GM12878 (cell line): ENCODE results near the gene SEMA4F. TPM values are rescaled to one million over a fixed set of nuclear protein-coding genes. Genes with fewer than 3 reads are reported as not detected.

Source experiments
- ATF7 ChIP-seq: fragments of 450-650 bp; IDR thresholded peaks from 2 replicates; pipeline ENCODE4 v1.6.1; 2016; ENCODE audit warnings: low read depth, mild to moderate bottlenecking
- BCLAF1 ChIP-seq: fragments of 450-650 bp; IDR thresholded peaks from 2 replicates; pipeline ENCODE4 v1.6.1; 2017; ENCODE audit warnings: antibody characterized with exemption, mild to moderate bottlenecking, moderate library complexity
- CHD4 ChIP-seq: fragments of 200-600 bp; sonication (generic); IDR thresholded peaks from 2 replicates; pipeline ENCODE4 v1.6.1; 2016; ENCODE audit warnings: mild to moderate bottlenecking
- DPF2 ChIP-seq: fragments of 450-650 bp; IDR thresholded peaks from 2 replicates; pipeline ENCODE4 v1.6.1; 2017; ENCODE audit warnings: mild to moderate bottlenecking
- FOXK2 ChIP-seq: fragments of 450-650 bp; IDR thresholded peaks from 2 replicates; pipeline ENCODE4 v1.6.1; 2017; ENCODE audit warnings: mild to moderate bottlenecking, moderate library complexity
- GATAD2B ChIP-seq: fragments of 450-650 bp; conservative IDR thresholded peaks from 2 replicates; pipeline ENCODE4 v1.6.1; 2017; ENCODE audit warnings: low read depth, mild to moderate bottlenecking, moderate library complexity
- MXI1 ChIP-seq: fragments of 150-350 bp; IDR thresholded peaks from 2 replicates; pipeline ENCODE4 v1.6.1; 2011; ENCODE audit warnings: low read depth, mild to moderate bottlenecking, inconsistent platforms, low read length, improper control_type of control experiment
- NKRF ChIP-seq: fragments of 450-650 bp; conservative IDR thresholded peaks from 2 replicates; pipeline ENCODE4 v1.6.1; 2017; ENCODE audit warnings: mild to moderate bottlenecking, moderate library complexity
- PKNOX1 ChIP-seq: fragments of 450-650 bp; IDR thresholded peaks from 2 replicates; pipeline ENCODE4 v1.6.1; 2016; ENCODE audit warnings: mild to moderate bottlenecking
- RCOR1 ChIP-seq: conservative IDR thresholded peaks from 2 replicates; pipeline ENCODE4 v1.6.1; 2012; ENCODE audit warnings: low read depth, low read length, improper control_type of control experiment
- SPI1 ChIP-seq: IDR thresholded peaks from 2 replicates; pipeline ENCODE4 v1.6.1; 2011; ENCODE audit warnings: low read depth, mild to moderate bottlenecking, low read length, moderate library complexity, borderline replicate concordance; ENCODE audit not compliant: insufficient read depth
- ZNF592 ChIP-seq: fragments of 450-650 bp; IDR thresholded peaks from 2 replicates; pipeline ENCODE4 v1.6.1; 2017; ENCODE audit warnings: mild to moderate bottlenecking, moderate library complexity
- ZNF687 ChIP-seq: fragments of 450-650 bp; IDR thresholded peaks from 2 replicates; pipeline ENCODE4 v1.6.1; 2017; ENCODE audit warnings: mild to moderate bottlenecking, moderate library complexity
- ZZZ3 ChIP-seq: IDR thresholded peaks from 2 replicates; pipeline ENCODE4 v1.6.1; 2011; ENCODE audit warnings: low read depth; ENCODE audit not compliant: control insufficient read depth, insufficient read length
- polyA plus RNA-seq, 11 experiments: library from polyadenylated mRNA; depleted of rRNA in 4 of 11; unstranded in 6 of 11; stranded (reverse) in 5 of 11; fragments of >200 nt; fragmentation: Nextera tagmentation in 4 of 11; fragmentation: Illumina TruSeq in 1 of 11; extraction: Ambion mirVana in 4 of 11; extraction: Trizol in 1 of 11; gene quantifications; 1 replicate in 1 of 11; 2 replicates in 10 of 11; pipeline versions ENCODE4 v1.2.1 to v1.2.3, GENCODE V29; 2011 to 2016; ENCODE audit warnings: inconsistent platforms in 2 of 11, missing spikeins in 2 of 11, low read depth in 1 of 11
- total RNA-seq, 4 experiments: library from RNA; depleted of rRNA in 3 of 4; stranded (reverse); fragments of >200 nt in 3 of 4; fragmentation: Illumina TruSeq in 1 of 4; extraction: Trizol in 1 of 4; gene quantifications; 2 replicates each; pipeline versions ENCODE4 v1.2.1 to v1.2.3, GENCODE V29; 2013 to 2021

The SEMA4F gene
- total and polyA plus RNA-seq, 10 of the 15 experiments (the other 5 are each of a cell fraction or from before 2014, with no cell fraction given): 0.26 to 3.0 (median 2.1) TPM

- no peak for TF ChIP-seq BCLAF1
- TF ChIP-seq ZNF687: no peak
- no peak for TF ChIP-seq RCOR1
- TF ChIP-seq ATF7: no peak
- 0 out of 2 replicates have a peak, but pooled peaks have one; percentile 28 for TF ChIP-seq NKRF
- TF ChIP-seq CHD4: no peak
- no peak for TF ChIP-seq ZZZ3
- no peak for TF ChIP-seq SPI1
- peak; percentile 49 for TF ChIP-seq DPF2
- TF ChIP-seq GATAD2B: peak; percentile 72
- TF ChIP-seq PKNOX1: peak; percentile 96
- no peak for TF ChIP-seq ZNF592
- TF ChIP-seq MXI1: no peak
- TF ChIP-seq FOXK2: no peak
Measured at GRCh38 chr2:74653985-74654882, at the start of gene SEMA4F (continued).
